ENCODE measurements around the gene STX17. TPM values are rescaled to one million over a fixed set of nuclear protein-coding genes. Genes with fewer than 3 reads are reported as not detected.

The STX17 gene
- total RNA-seq, 2 donors from 2014 or later = 20.1 to 26.4 TPM

DNA sequence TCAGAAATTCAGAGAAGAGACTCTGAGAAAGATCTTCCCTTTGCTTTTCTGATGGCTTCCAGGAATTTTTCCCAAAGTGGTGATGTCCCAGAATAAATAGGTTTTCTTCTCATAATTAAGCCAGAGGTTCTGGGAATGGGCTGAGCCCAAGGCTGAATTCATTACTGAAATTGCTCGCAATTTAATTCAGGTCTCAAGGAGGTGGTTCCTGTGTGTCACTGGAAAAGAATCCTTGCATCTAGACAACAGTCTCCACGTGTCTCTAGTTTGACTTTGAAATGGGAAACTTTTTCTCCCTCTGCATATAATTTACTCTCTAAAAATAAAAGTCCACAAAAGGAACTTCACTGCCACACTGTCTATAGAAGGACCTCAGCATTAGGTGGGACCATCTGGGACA is 27.8 kb upstream of the STX17 start:
- Mint-ChIP-seq H3K9me3 (peaks cover 7% of the 10 kb centered on the region), H3K36me3 (ENCODE audit: low read depth) (no peaks in the 10 kb centered on the region), H3K27me3 (peaks cover 3% of the 10 kb centered on the region), H3K4me3 (no peak overlapping the region), H3K27ac (no peak overlapping the region), H3K4me1 (peaks cover 7% of the 10 kb centered on the region)
- no peak for ATAC-seq (replicated peaks)

DNA sequence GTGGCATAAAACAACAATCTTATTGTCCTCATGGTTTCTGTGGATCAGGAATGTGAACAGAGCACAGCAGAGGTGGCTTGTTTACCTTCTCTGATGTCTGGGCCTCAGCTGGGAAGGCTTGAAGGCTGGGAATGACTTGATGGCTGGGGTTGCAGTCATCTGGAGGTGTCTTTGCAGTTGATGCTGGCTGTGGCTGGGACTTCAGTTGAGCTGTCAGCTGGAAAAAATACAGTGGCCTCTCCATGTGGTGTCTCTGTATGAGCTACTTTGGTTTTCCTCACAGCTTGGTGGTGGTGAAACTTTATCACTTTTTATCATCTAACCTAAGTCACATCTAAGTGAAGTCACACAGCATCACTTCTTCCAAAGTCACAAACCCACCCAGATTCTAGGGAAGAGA is 24.7 kb upstream of the STX17 start:
- H3K27ac Mint-ChIP-seq = no peak overlapping the region

DNA sequence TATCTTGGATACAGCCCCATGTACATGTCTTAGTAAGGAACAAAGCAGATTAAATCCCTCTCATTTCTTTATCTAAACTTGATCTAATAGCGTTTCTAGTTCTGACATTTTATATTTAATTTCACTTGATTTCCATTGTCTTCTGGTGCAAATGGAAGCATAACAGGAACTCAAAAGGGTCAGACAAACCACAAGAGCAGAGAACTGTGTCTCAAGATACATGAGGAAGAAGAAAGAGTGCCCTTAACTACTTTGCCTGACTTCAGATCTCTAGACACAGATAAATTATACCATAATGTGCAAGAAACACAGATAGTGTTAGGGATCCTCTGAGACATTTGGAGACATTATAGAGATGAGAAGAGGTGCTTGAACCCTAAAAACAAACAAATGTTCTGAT is 20.7 kb upstream of the STX17 start:
- no peaks in the 10 kb centered on the region for H3K4me1 Mint-ChIP-seq
- no peak for ATAC-seq (replicated peaks)
- no peaks in the 10 kb centered on the region for H3K36me3 Mint-ChIP-seq (ENCODE audit: low read depth)
- peaks cover 7% of the 10 kb centered on the region for H3K27me3 Mint-ChIP-seq
- H3K27ac Mint-ChIP-seq = peak overlapping the region; percentile 54
- H3K9me3 Mint-ChIP-seq = no peaks in the 10 kb centered on the region
- no peak overlapping the region for H3K4me3 Mint-ChIP-seq

More for the DNA sequence above, 24.7 kb upstream of the STX17 start:
- Mint-ChIP-seq H3K9me3 (peaks cover 4% of the 10 kb centered on the region), H3K27me3 (peaks cover 4% of the 10 kb centered on the region), H3K4me1 (no peaks in the 10 kb centered on the region), H3K4me3 (no peak overlapping the region), H3K36me3 (ENCODE audit: low read depth) (no peaks in the 10 kb centered on the region)
- peak; percentile 70 for ATAC-seq (replicated peaks)

DNA sequence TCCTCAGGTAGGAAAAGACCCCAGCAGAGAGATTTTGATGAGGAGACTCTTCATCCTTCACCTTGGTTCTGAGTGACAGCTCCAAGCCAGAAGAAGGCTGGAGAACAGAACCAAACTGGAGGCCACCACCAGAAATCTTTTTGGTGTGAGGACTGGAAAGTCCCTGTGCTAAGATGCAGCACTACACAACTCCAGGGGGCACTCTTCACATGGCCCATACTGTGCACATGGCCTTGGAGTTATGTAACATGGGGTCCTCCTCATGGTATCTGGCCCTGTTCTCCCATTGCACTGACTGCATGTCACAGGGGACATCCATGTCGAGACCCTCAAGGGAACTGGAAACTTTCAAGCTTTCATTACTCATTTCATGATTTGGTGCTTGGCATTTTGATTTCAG is 17.3 kb upstream of the STX17 start:
- Mint-ChIP-seq H3K4me3 (no peak overlapping the region), H3K27me3 (peaks cover 16% of the 10 kb centered on the region), H3K9me3 (no peaks in the 10 kb centered on the region), H3K4me1 (no peaks in the 10 kb centered on the region), H3K27ac (no peak overlapping the region), H3K36me3 (ENCODE audit: low read depth) (no peaks in the 10 kb centered on the region)
- no peak for ATAC-seq (replicated peaks)

DNA sequence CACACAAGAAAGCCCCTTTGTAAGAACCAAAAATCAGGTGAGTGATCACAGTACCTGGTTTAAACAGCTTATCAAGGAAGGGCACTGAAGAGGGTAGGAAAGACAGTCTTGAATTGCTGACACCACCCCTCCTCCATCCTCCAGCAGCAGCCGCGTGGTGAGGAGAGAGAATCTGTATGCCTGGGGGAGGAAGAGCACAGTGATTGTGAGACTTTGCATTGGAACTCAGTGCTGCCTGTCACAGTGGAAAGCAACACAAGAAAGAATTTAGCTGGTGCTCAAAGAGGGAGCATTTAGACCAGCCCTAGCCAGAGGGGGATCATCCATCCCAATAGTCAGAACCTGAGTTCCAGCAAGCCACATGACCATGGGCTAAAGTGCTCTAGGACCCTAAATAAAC is 11.6 kb upstream of the STX17 start:
- Mint-ChIP-seq H3K9me3 (no peaks in the 10 kb centered on the region), H3K36me3 (ENCODE audit: low read depth) (no peaks in the 10 kb centered on the region), H3K27me3 (peaks cover 26% of the 10 kb centered on the region), H3K27ac (no peak overlapping the region), H3K4me3 (no peak overlapping the region), H3K4me1 (no peaks in the 10 kb centered on the region)
- no peak for ATAC-seq (replicated peaks)

DNA sequence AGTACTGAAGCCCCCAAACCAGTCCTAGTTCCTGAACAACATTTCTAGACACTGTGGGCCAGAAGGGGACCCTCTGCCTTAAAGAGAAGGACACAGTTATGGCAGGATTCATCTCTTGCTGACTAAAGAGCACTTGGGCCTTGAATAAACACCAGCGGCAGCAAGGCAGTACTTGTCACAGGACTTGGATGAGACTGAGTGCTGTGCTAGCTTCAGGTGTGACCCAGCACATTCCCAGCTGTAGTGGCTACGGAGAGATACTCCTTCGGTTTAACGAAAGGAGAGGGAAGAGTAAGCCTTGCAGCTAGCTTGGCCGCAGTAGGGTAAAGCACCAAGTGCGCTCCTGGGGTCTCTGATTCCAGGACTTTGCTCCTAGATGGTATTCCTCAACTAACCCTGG is 10.9 kb upstream of the STX17 start:
- Mint-ChIP-seq H3K27me3 (peaks cover 26% of the 10 kb centered on the region), H3K4me3 (no peak overlapping the region), H3K4me1 (no peaks in the 10 kb centered on the region), H3K27ac (no peak overlapping the region), H3K36me3 (ENCODE audit: low read depth) (no peaks in the 10 kb centered on the region), H3K9me3 (no peaks in the 10 kb centered on the region)
- ATAC-seq (replicated peaks) = no peak

DNA sequence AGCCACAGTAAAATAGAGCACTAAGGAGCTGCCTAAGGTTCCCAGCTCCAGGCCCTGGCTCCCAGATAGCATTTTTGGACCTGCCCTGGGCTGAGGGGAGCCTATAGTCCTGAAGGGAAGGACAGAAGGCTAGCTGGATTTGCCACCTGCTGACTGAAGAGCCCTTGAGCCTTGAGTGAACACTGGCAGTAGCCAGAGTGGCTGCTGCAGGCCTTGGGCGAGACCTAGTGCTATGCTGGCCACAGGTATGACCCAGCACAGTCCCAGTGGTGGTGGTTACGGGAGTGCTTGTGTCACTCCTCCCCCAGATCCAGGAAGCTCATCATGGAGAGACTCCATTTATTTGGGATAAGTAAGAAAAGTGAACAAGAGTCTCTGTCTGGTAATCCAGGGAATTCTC is 10.3 kb upstream of the STX17 start:
- no peaks in the 10 kb centered on the region for H3K4me1 Mint-ChIP-seq
- ATAC-seq (replicated peaks) = no peak
- H3K27ac Mint-ChIP-seq = no peak overlapping the region
- no peaks in the 10 kb centered on the region for H3K9me3 Mint-ChIP-seq
- H3K4me3 Mint-ChIP-seq = no peak overlapping the region
- H3K27me3 Mint-ChIP-seq = peaks cover 26% of the 10 kb centered on the region
- H3K36me3 Mint-ChIP-seq (ENCODE audit: low read depth) = no peaks in the 10 kb centered on the region

DNA sequence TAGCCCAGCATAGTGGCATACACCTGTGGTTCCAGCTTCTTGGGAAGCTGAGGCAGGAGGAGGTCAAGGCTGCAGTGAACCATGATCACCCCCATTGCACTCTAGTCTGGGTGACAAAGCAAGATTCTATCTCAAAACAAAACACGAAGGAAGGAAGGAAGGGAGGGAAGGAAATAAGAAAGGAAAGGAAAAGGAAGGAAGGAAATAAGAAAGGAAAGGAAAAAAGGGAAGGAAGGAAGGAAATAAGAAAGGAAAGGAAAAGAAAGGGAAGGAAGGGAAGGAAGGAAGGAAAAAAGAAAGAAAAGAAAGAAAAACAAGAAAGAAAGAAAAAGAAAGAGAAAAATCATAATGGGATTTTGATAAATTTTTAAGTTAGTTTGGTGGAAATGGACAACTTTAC is 3.1 kb upstream of the STX17 start:
- Mint-ChIP-seq H3K4me1 (peaks cover 8% of the 10 kb centered on the region), H3K27me3 (peaks cover under 1% of the 10 kb centered on the region), H3K9me3 (no peaks in the 10 kb centered on the region), H3K27ac (no peak overlapping the region), H3K36me3 (ENCODE audit: low read depth) (no peaks in the 10 kb centered on the region), H3K4me3 (no peak overlapping the region)
- no peak for ATAC-seq (replicated peaks)

DNA sequence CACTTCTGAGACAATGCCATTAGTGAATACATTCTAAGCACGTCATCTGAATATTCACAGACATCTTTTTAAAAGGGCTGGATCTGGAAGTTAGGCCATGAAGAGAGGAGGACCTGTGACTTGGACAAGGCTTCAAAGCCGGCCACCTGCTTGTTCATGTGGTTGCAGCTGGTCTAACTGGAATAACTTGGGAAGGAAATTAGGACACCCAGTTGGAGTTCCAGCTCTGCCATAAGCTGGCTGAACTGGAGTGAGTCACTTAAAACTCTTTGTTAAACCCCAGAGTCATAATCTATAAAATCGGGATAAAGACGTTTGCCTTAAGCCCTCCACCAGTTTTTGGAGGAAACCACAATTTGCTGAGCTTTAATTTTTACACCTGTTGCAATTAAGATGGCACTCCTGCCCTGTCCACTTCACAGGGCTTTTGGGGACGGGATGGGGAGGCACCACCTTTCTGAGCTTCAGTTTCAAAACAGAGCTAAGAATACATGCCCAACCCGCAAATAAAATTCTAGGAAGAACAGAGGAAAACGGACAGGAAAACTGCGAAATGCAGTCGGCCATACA is 536 bp upstream of the STX17 start:
- no peaks in the 10 kb centered on the region for H3K9me3 Mint-ChIP-seq
- no peak for ATAC-seq (replicated peaks)
- H3K27ac Mint-ChIP-seq = peak overlapping the region; percentile 91
- peaks cover 11% of the 10 kb centered on the region for H3K4me1 Mint-ChIP-seq
- no peaks in the 10 kb centered on the region for H3K36me3 Mint-ChIP-seq (ENCODE audit: low read depth)
- no peaks in the 10 kb centered on the region for H3K27me3 Mint-ChIP-seq
- peak overlapping the region; percentile 93 for H3K4me3 Mint-ChIP-seq

DNA sequence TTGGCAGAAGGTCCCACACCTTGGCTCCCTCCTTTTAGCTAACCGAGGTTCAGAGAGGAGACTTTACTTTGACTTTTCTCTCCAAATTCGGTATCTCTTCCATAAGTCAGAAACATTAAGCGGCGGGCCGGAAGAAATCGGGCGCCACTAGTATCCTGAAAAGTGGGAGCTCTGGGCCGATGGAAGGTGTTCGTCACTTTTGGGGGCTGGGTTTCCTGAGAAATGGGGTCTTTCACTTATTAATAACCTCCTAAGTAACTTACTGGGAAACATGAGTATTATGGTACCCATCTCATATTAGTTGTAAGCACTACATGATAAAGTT is 716 bp downstream of the STX17 start:
- peaks cover 7% of the 10 kb centered on the region for H3K36me3 Mint-ChIP-seq (ENCODE audit: low read depth)
- no peak for ATAC-seq (replicated peaks)
- H3K27me3 Mint-ChIP-seq = no peaks in the 10 kb centered on the region
- peak overlapping the region; percentile 93 for H3K4me3 Mint-ChIP-seq
- no peaks in the 10 kb centered on the region for H3K9me3 Mint-ChIP-seq
- peak overlapping the region; percentile 91 for H3K27ac Mint-ChIP-seq
- peaks cover 11% of the 10 kb centered on the region for H3K4me1 Mint-ChIP-seq

DNA sequence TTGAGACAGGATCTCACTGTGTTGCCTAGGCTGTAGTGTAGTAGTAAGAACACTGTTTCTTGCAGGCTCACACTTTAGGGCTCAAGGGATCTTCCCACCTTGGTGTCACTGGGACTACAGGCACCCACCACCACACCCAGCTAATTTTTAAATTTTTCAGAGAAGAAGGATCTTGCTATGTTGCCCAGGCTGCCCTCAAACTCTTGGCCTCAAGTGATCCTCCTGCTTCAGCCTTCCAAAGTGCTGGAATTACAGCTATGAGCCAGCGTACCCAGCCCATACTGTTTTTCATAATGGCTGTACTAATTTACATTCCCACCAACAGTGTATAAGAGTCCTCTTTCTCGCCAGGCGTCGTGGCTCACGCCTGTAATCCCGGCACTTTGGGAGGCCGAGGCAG is 5.1 kb downstream of the STX17 start:
- Mint-ChIP-seq H3K4me1 (peaks cover 14% of the 10 kb centered on the region), H3K9me3 (no peaks in the 10 kb centered on the region), H3K27me3 (no peaks in the 10 kb centered on the region), H3K27ac (no peak overlapping the region), H3K36me3 (ENCODE audit: low read depth) (peaks cover 48% of the 10 kb centered on the region), H3K4me3 (no peak overlapping the region)
- no peak for ATAC-seq (replicated peaks)

DNA sequence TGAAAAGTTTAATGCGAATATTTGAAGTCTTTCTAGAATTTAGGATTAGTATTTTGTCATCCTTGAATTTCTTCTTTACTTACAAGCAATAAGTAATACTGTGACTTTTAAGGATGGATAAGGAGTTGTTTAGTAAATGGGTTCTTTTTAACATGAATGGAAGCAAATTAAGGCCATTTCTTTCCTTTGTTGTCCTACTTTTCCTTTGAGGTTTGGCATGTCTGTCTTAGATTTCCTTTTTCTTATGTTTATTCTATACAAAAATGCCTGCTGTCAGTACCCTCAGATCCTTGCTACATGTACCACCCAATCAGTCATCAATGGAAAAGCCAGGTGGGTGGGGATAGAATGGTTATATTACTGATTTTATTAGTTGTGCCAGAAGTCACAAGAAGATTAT is 10.2 kb downstream of the STX17 start:
- ATAC-seq (replicated peaks) = no peak
- Mint-ChIP-seq H3K27me3 (no peaks in the 10 kb centered on the region), H3K27ac (no peak overlapping the region), H3K4me1 (peaks cover 18% of the 10 kb centered on the region), H3K4me3 (no peak overlapping the region), H3K36me3 (ENCODE audit: low read depth) (peaks cover 93% of the 10 kb centered on the region), H3K9me3 (no peaks in the 10 kb centered on the region)

DNA sequence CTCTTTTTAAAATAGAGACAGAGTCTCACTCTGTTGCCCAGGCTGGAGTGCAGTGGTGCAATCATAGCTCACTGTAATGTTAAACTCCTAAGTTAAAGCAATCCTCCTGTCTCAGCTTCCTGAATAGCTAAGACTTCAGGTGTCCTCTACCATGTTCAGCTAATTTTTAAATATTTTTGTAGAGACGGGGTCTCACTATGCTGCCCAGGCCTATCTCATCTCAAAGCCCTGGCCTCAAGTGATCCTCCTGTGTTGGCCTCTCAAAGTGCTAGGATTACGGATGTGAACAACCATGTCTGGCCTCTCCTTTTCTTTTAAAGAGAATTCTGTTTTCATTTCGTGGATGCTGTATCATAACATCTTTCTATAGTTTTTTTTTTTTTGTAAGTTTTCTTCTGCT is 11.7 kb downstream of the STX17 start:
- peaks cover 26% of the 10 kb centered on the region for H3K4me1 Mint-ChIP-seq
- peak overlapping the region; percentile 12 for H3K27ac Mint-ChIP-seq

DNA sequence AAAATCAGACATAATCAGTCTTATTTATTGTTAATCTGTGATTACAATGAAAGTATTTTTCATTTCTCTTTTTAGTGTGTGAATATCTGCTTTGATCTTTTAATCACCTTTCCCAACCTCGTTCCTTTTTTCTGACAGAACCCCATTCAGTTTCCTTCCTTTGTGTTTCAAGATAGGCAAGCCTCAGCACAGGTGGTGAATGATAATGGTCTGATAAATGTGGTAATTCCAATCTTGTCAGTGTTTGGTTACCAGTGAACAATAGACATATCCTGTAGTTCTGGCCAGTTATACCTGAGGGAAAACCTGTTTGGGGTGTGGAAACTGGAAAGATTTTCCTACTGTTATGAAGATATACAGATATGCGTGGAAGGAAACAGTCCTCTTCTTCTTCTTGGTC is 13.5 kb downstream of the STX17 start:
- Mint-ChIP-seq H3K9me3 (no peaks in the 10 kb centered on the region), H3K36me3 (ENCODE audit: low read depth) (peaks cover 100% of the 10 kb centered on the region), H3K27me3 (no peaks in the 10 kb centered on the region), H3K4me1 (peaks cover 27% of the 10 kb centered on the region), H3K4me3 (no peak overlapping the region), H3K27ac (no peak overlapping the region)
- no peak for ATAC-seq (replicated peaks)

More for the DNA sequence above, 11.7 kb downstream of the STX17 start:
- peaks cover 100% of the 10 kb centered on the region for H3K36me3 Mint-ChIP-seq (ENCODE audit: low read depth)
- no peak for ATAC-seq (replicated peaks)
- no peaks in the 10 kb centered on the region for H3K27me3 Mint-ChIP-seq
- H3K9me3 Mint-ChIP-seq = no peaks in the 10 kb centered on the region
- H3K4me3 Mint-ChIP-seq = no peak overlapping the region

DNA sequence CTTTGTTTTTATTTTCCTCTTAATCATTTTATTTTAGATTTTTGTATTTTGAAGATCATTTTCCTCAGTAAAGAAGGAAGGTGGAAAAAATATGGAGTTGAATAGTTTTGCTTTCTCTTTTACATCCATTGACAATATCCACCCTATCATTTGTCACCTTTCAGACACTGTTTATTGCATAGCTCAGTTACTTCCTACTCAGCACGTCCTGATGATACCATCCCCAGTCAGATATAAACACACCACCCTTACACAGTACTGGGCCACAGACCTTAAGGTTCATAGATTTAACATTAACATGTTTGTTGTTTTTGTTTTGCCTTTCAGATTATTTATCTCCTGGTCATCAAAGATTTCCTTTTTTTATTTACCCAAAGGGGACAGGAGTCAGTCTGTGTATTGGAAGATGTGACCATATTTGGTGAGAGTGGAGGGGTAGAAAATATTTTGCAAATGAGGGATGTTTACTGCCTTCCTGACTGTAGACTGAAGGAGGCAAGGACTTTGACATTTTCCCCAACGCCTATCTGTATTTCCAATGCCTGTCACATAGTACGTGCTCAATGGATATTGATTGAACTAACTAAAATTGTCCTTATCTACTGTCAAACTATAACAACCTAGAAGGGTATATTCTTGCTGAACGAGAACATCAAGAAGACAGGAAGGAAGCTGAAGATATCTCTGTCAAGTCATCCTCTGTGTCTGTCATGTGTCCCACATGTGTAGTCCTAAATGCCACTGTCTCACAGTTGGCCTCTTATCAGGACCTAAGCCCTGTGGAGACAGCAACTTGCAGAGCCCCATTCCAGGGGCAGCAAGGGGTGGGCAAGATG is 15.6 kb downstream of the STX17 start:
- no peak for ATAC-seq (replicated peaks)
- no peaks in the 10 kb centered on the region for H3K27me3 Mint-ChIP-seq
- H3K4me1 Mint-ChIP-seq = peaks cover 27% of the 10 kb centered on the region
- H3K36me3 Mint-ChIP-seq (ENCODE audit: low read depth) = peaks cover 100% of the 10 kb centered on the region
- peaks cover 3% of the 10 kb centered on the region for H3K9me3 Mint-ChIP-seq
- no peak overlapping the region for H3K4me3 Mint-ChIP-seq
- peak overlapping the region; percentile 19 for H3K27ac Mint-ChIP-seq
